CD4-positive, CD25-positive, alpha-beta regulatory T cell (primary cell): Measurements from ENCODE around the gene PEF1. TPM values are rescaled to one million over a fixed set of nuclear protein-coding genes. Genes with fewer than 3 reads are reported as not detected.

ENCODE experiments used
- ATAC-seq, 2 donors: fragments of 150-1000 bp; cut with Tn5 transposase; one replicate each; pipeline ENCODE4 v1.10.0; 2021; ENCODE audit warnings: low read depth in 2 of 2, moderate number of reproducible peaks in 2 of 2, moderate library complexity in 1 of 2
- DNase-seq, 3 donors: peaks; one replicate each; pipeline versions ENCODE4 v3.0.0 to v3.0.0-alpha.2; 2012 to 2022; ENCODE audit warnings: mixed read lengths in 1 of 3
- H3K27ac ChIP-seq: one replicate; pipeline ENCODE4 v1.7.0; 2013; ENCODE audit warnings: mild to moderate bottlenecking, low read length; ENCODE audit not compliant: insufficient read depth, poor library complexity, severe bottlenecking
- H3K27me3 ChIP-seq: one replicate; pipeline ENCODE4 v1.7.0; 2013; ENCODE audit warnings: low read length; ENCODE audit not compliant: control insufficient read depth, insufficient read depth
- H3K36me3 ChIP-seq: one replicate; pipeline ENCODE4 v1.7.0; 2013; ENCODE audit warnings: mild to moderate bottlenecking, low read length, moderate library complexity; ENCODE audit not compliant: control insufficient read depth, insufficient read depth
- H3K4me1 ChIP-seq: 2 replicates; pipeline ENCODE4 v1.7.0; 2013; ENCODE audit warnings: mild to moderate bottlenecking, low read length; ENCODE audit not compliant: insufficient read depth, control insufficient read depth, poor library complexity, severe bottlenecking
- H3K4me3 ChIP-seq: one replicate; pipeline ENCODE4 v1.7.0; 2013; ENCODE audit warnings: low read depth, mild to moderate bottlenecking, low read length, moderate library complexity
- H3K9me3 ChIP-seq, 2 experiments: 1 replicate in 1 of 2; 2 replicates in 1 of 2; pipeline ENCODE4 v1.7.0; 2013; ENCODE audit warnings: low read length in 2 of 2, mild to moderate bottlenecking in 1 of 2, moderate library complexity in 1 of 2; ENCODE audit not compliant: control insufficient read depth in 2 of 2
- H3K27ac Mint-ChIP-seq, 3 donors: one replicate each; pipeline ENCODE4 v1.8.0; 2020 to 2022; ENCODE audit warnings: mild to moderate bottlenecking in 3 of 3, mixed read lengths in 3 of 3, moderate library complexity in 2 of 3
- H3K27me3 Mint-ChIP-seq: one replicate; pipeline ENCODE4 v1.8.0; 2022; ENCODE audit warnings: mild to moderate bottlenecking, mixed read lengths
- H3K36me3 Mint-ChIP-seq: one replicate; pipeline ENCODE4 v1.8.0; 2020; ENCODE audit warnings: mixed read lengths
- H3K4me1 Mint-ChIP-seq, 4 donors: one replicate each; pipeline ENCODE4 v1.8.0; 2020 to 2022; ENCODE audit warnings: mixed read lengths in 4 of 4, mild to moderate bottlenecking in 1 of 4
- H3K4me3 Mint-ChIP-seq, 4 donors: one replicate each; pipeline ENCODE4 v1.8.0; 2020 to 2022; ENCODE audit warnings: mild to moderate bottlenecking in 4 of 4, mixed read lengths in 4 of 4, moderate library complexity in 3 of 4
- H3K9me3 Mint-ChIP-seq, 7 donors: one replicate each; pipeline ENCODE4 v1.8.0; 2020 to 2022; ENCODE audit warnings: mixed read lengths in 7 of 7, mild to moderate bottlenecking in 3 of 7, moderate library complexity in 2 of 7
- polyA plus RNA-seq, 4 donors: library from polyadenylated mRNA; unstranded; fragments of 300-500 nt; fragmentation: Illumina TruSeq; gene quantifications; one replicate each; pipeline ENCODE4 v1.2.3, GENCODE V29; 2021
- total RNA-seq: library from RNA; stranded (reverse); gene quantifications from one replicate; pipeline ENCODE4 v1.2.3, GENCODE V29; 2022

Gene PEF1
- total RNA-seq: 58.8 TPM
- polyA plus RNA-seq: 100 to 1,000 TPM in 2 of 4 donors, 10 to 100 TPM in 2; 94.2 to 108 (median 101) TPM

GRCh38 chr1:31644560-31645273 lies at the start of gene PEF1:
Gene PEF1, minus strand, starts transcription at chr1:31644876. Its CDS starts 12 bp downstream, at chr1:31644864.
- Histone ChIP-seq H3K9me3 (no peaks in the 10 kb centered on the region), H3K4me1 (peaks cover 21% of the 10 kb centered on the region), H3K4me3 (peak within 1 kb of the TSS; percentile 94), H3K36me3 (peaks cover 7% of the 10 kb centered on the region), H3K27me3 (no peaks in the 10 kb centered on the region), H3K27ac (peak within 1 kb of the TSS; percentile 99)
- H3K9me3 Mint-ChIP-seq: peaks cover 0 to 9% (median 0%) of the 10 kb centered on the region in 7 donors
- H3K36me3 Mint-ChIP-seq: no peaks in the 10 kb centered on the region
- H3K4me3 Mint-ChIP-seq: peak within 1 kb of the TSS; percentile 97 to 99 (median 98)
- peaks cover 8% of the 10 kb centered on the region for H3K27me3 Mint-ChIP-seq
- peak within 1 kb of the TSS; percentile 100 for H3K27ac Mint-ChIP-seq
- H3K4me1 Mint-ChIP-seq: peaks cover 10 to 46% (median 28%) of the 10 kb centered on the region in 4 donors
- ATAC-seq: peak; percentile 92
- DNase-seq: peak; percentile 99 to 100 (median 99)

- no peak overlapping the region for H3K4me3 ChIP-seq
- Mint-ChIP-seq H3K27me3 (no peaks in the 10 kb centered on the region), H3K9me3 (no peaks in the 10 kb centered on the region), H3K4me1 (peaks cover 0 to 4% (median 0%) of the 10 kb centered on the region in 4 donors), H3K4me3 (no peak overlapping the region), H3K27ac (peak overlapping the region in 1 of 3 donors; percentile 50), H3K36me3 (no peaks in the 10 kb centered on the region)
- H3K27ac ChIP-seq: no peak overlapping the region
- ATAC-seq (no peak), DNase-seq (no peak)
- no peaks in the 10 kb centered on the region for H3K4me1 ChIP-seq
- H3K27me3 ChIP-seq: no peaks in the 10 kb centered on the region
- no peaks in the 10 kb centered on the region for H3K36me3 ChIP-seq
- no peaks in the 10 kb centered on the region for H3K9me3 ChIP-seq
Observed at GRCh38 chr1:31693231-31693630, 48.6 kb upstream of the PEF1 start.

- Histone ChIP-seq H3K4me3 (no peak overlapping the region), H3K9me3 (no peaks in the 10 kb centered on the region), H3K27me3 (no peaks in the 10 kb centered on the region), H3K27ac (no peak overlapping the region), H3K36me3 (no peaks in the 10 kb centered on the region), H3K4me1 (no peaks in the 10 kb centered on the region)
- no peak for ATAC-seq
- no peaks in the 10 kb centered on the region for H3K27me3 Mint-ChIP-seq
- no peaks in the 10 kb centered on the region for H3K4me1 Mint-ChIP-seq
- no peaks in the 10 kb centered on the region for H3K36me3 Mint-ChIP-seq
- H3K27ac Mint-ChIP-seq: no peak overlapping the region
- H3K9me3 Mint-ChIP-seq: no peaks in the 10 kb centered on the region
- DNase-seq: no peak
- H3K4me3 Mint-ChIP-seq: no peak overlapping the region
Observed at GRCh38 chr1:31691951-31692350, 47.3 kb upstream of the PEF1 start.

- no peaks in the 10 kb centered on the region for H3K9me3 ChIP-seq
- peaks cover 0 to 3% (median 0%) of the 10 kb centered on the region in 4 donors for H3K4me1 Mint-ChIP-seq
- H3K27me3 Mint-ChIP-seq: peaks cover 2% of the 10 kb centered on the region
- no peak overlapping the region for H3K4me3 ChIP-seq
- H3K27ac Mint-ChIP-seq: no peak overlapping the region
- H3K27ac ChIP-seq: no peak overlapping the region
- no peaks in the 10 kb centered on the region for H3K36me3 Mint-ChIP-seq
- H3K36me3 ChIP-seq: no peaks in the 10 kb centered on the region
- no peaks in the 10 kb centered on the region for H3K27me3 ChIP-seq
- no peaks in the 10 kb centered on the region for H3K4me1 ChIP-seq
- ATAC-seq (no peak), DNase-seq (no peak)
- no peaks in the 10 kb centered on the region for H3K9me3 Mint-ChIP-seq
- no peak overlapping the region for H3K4me3 Mint-ChIP-seq
Observed at GRCh38 chr1:31691446-31691845, 46.8 kb upstream of the PEF1 start.

GRCh38 chr1:31690921-31691320 lies 46.2 kb upstream of the PEF1 start:
- Histone ChIP-seq H3K36me3 (no peaks in the 10 kb centered on the region), H3K27ac (no peak overlapping the region), H3K4me3 (no peak overlapping the region), H3K27me3 (no peaks in the 10 kb centered on the region), H3K4me1 (no peaks in the 10 kb centered on the region), H3K9me3 (no peaks in the 10 kb centered on the region)
- H3K36me3 Mint-ChIP-seq: no peaks in the 10 kb centered on the region
- no peak overlapping the region for H3K27ac Mint-ChIP-seq
- H3K9me3 Mint-ChIP-seq: no peaks in the 10 kb centered on the region
- DNase-seq (no peak), ATAC-seq (no peak)
- H3K27me3 Mint-ChIP-seq: peaks cover 5% of the 10 kb centered on the region
- no peak overlapping the region for H3K4me3 Mint-ChIP-seq
- peaks cover 0 to 4% (median 0%) of the 10 kb centered on the region in 4 donors for H3K4me1 Mint-ChIP-seq

GRCh38 chr1:31689854-31690253 lies 45.2 kb upstream of the PEF1 start:
- H3K9me3 ChIP-seq: no peaks in the 10 kb centered on the region
- Mint-ChIP-seq H3K27ac (no peak overlapping the region), H3K4me3 (no peak overlapping the region), H3K4me1 (peaks cover 0 to 4% (median 0%) of the 10 kb centered on the region in 4 donors), H3K27me3 (peaks cover 5% of the 10 kb centered on the region), H3K36me3 (no peaks in the 10 kb centered on the region), H3K9me3 (no peaks in the 10 kb centered on the region)
- H3K36me3 ChIP-seq: no peaks in the 10 kb centered on the region
- H3K27me3 ChIP-seq: no peaks in the 10 kb centered on the region
- no peaks in the 10 kb centered on the region for H3K4me1 ChIP-seq
- H3K27ac ChIP-seq: no peak overlapping the region
- DNase-seq (no peak), ATAC-seq (no peak)
- H3K4me3 ChIP-seq: no peak overlapping the region

GRCh38 chr1:31689379-31689778 lies 44.7 kb upstream of the PEF1 start:
- Mint-ChIP-seq H3K27me3 (peaks cover 5% of the 10 kb centered on the region), H3K36me3 (no peaks in the 10 kb centered on the region), H3K9me3 (no peaks in the 10 kb centered on the region), H3K4me3 (no peak overlapping the region), H3K4me1 (peaks cover 0 to 4% (median 0%) of the 10 kb centered on the region in 4 donors), H3K27ac (no peak overlapping the region)
- Histone ChIP-seq H3K36me3 (no peaks in the 10 kb centered on the region), H3K4me3 (no peak overlapping the region), H3K27ac (no peak overlapping the region), H3K27me3 (no peaks in the 10 kb centered on the region), H3K4me1 (no peaks in the 10 kb centered on the region), H3K9me3 (no peaks in the 10 kb centered on the region)
- ATAC-seq (no peak), DNase-seq (no peak)
